Measurements from ENCODE around the gene BCORL1.

DNA sequence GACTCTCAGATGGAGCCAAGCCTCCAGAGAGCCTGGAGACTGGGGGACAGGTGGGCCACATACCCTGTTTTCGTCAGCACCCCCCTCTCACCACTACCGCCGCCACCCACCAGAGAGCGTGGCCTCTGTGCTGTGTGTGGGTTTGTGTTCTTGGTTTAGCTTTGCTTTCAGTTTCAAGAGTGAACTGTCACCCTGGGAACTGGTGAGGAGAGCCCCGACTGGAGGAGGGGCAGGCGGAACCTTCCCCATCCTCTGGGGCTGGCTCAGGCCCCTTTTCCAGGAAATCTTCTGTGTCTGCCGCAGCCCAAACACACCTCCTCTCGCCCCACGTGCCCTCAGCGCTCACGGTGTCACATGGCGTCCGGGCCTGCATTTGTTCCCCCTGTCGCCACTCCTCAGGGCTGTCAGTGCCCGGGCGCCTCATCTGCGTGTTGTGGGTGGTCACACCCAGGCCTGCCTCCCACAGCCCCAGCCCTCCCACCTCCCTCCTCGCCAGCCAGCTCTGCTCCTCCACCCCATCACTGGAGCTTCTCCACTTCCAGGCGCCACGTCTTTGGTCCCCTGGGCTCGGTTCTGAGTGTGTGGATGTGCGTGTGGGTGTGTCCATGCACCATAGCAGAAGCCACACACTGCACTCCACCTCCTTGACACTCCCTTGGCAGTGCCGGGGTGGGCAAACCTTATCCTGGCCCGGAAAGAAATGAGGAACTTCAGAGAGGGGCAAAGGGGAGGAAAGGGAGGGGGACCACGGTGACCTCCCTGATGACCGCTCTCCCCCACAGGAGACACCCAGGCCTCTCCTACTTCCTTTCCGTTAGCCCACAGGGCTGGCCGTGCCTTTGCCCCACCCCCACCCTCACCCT, 100.0 kb downstream of the BCORL1 start:
- TF ChIP-seq, protein P1, sequence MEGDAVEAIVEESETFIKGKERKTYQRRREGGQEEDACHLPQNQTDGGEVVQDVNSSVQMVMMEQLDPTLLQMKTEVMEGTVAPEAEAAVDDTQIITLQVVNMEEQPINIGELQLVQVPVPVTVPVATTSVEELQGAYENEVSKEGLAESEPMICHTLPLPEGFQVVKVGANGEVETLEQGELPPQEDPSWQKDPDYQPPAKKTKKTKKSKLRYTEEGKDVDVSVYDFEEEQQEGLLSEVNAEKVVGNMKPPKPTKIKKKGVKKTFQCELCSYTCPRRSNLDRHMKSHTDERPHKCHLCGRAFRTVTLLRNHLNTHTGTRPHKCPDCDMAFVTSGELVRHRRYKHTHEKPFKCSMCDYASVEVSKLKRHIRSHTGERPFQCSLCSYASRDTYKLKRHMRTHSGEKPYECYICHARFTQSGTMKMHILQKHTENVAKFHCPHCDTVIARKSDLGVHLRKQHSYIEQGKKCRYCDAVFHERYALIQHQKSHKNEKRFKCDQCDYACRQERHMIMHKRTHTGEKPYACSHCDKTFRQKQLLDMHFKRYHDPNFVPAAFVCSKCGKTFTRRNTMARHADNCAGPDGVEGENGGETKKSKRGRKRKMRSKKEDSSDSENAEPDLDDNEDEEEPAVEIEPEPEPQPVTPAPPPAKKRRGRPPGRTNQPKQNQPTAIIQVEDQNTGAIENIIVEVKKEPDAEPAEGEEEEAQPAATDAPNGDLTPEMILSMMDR (IDR thresholded peaks at IDR 0.05; ENCODE audit: low read depth, low read length) = no peak
- TF ChIP-seq MYC (IDR thresholded peaks at IDR 0.05; ENCODE audit: low read depth, low read length) (no peak), POLR2A (IDR thresholded peaks at IDR 0.05; ENCODE audit: extremely low read depth, insufficient read length) (no peak)

Measured in NB4 (cell line).